SK-N-SH treated with all-trans-retinoic acid at 6 μM for 48 hours (cell line): ENCODE measurements around the gene PCTP.

ENCODE experiments used
- ATAC-seq: fragments of 200-7000 bp; cut with Tn5 transposase; 3 replicates; pipeline ENCODE4 v1.9.1; 2020; ENCODE audit warnings: mild to moderate bottlenecking, moderate library complexity
- ARNTL ChIP-seq: fragments of 450-650 bp; formaldehyde crosslinking; IDR thresholded peaks from 2 replicates; pipeline ENCODE4 v1.5.0; 2020; ENCODE audit warnings: low read depth, mild to moderate bottlenecking, moderate library complexity, borderline replicate concordance
- BACH2 ChIP-seq: fragments of 250-450 bp; sonication (Bioruptor Pico); IDR thresholded peaks from 2 replicates; pipeline ENCODE4 v1.9.0; 2021; ENCODE audit warnings: mild to moderate bottlenecking, borderline replicate concordance
- ESRRG ChIP-seq: fragments of 250-450 bp; sonication (Bioruptor Pico); IDR thresholded peaks from 2 replicates; pipeline ENCODE4 v1.6.1; 2021; ENCODE audit warnings: mild to moderate bottlenecking
- GLIS3 ChIP-seq: fragments of 250-450 bp; sonication (Bioruptor Pico); IDR thresholded peaks from 2 replicates; pipeline ENCODE4 v1.5.0; 2020; ENCODE audit warnings: mild to moderate bottlenecking, moderate library complexity
- OSR1 ChIP-seq: fragments of 250-450 bp; sonication (Bioruptor Pico); IDR thresholded peaks from 2 replicates; pipeline ENCODE4 v1.8.0; 2022; ENCODE audit warnings: moderate library complexity, mild to moderate bottlenecking, inconsistent platforms
- PPARA ChIP-seq: fragments of 250-450 bp; sonication (Bioruptor Pico); IDR thresholded peaks from 2 replicates; pipeline ENCODE4 v1.5.0; 2020; ENCODE audit warnings: mild to moderate bottlenecking, borderline replicate concordance
- RARB ChIP-seq: fragments of 250-450 bp; sonication (Bioruptor Pico); IDR thresholded peaks from 2 replicates; pipeline ENCODE4 v1.8.0; 2021; ENCODE audit warnings: mild to moderate bottlenecking, moderate library complexity
- SNAI2 ChIP-seq: fragments of 250-450 bp; sonication (Bioruptor Pico); IDR thresholded peaks from 2 replicates; pipeline ENCODE4 v1.5.0; 2020; ENCODE audit warnings: mild to moderate bottlenecking, moderate library complexity
- TCF4 ChIP-seq: fragments of 250-450 bp; sonication (Bioruptor Pico); IDR thresholded peaks from 2 replicates; pipeline ENCODE4 v1.8.0; 2021; ENCODE audit warnings: mild to moderate bottlenecking, moderate library complexity, borderline replicate concordance
- TOX ChIP-seq: fragments of 250-450 bp; sonication (Bioruptor Pico); IDR thresholded peaks from 2 replicates; pipeline ENCODE4 v1.8.0; 2021; ENCODE audit warnings: mild to moderate bottlenecking, moderate library complexity, borderline replicate concordance
- TSHZ2 ChIP-seq: fragments of 250-450 bp; sonication (Bioruptor Pico); IDR thresholded peaks from 2 replicates; pipeline ENCODE4 v1.5.0; 2020; ENCODE audit warnings: mild to moderate bottlenecking, moderate library complexity
- ZC3H10 ChIP-seq: fragments of 250-450 bp; sonication (Bioruptor Pico); IDR thresholded peaks from 2 replicates; pipeline ENCODE4 v1.5.1; 2021; ENCODE audit warnings: mild to moderate bottlenecking, moderate library complexity
- ZNF565 ChIP-seq: fragments of 450-650 bp; formaldehyde crosslinking; conservative IDR thresholded peaks from 2 replicates; pipeline ENCODE4 v1.5.0; 2020; ENCODE audit warnings: low read depth, mild to moderate bottlenecking, moderate library complexity
- ZNF70 ChIP-seq: fragments of 450-650 bp; formaldehyde crosslinking; IDR thresholded peaks from 2 replicates; pipeline ENCODE4 v1.5.0; 2020; ENCODE audit warnings: mild to moderate bottlenecking, moderate library complexity
- ZNF8 ChIP-seq: fragments of 450-650 bp; formaldehyde crosslinking; IDR thresholded peaks from 2 replicates; pipeline ENCODE4 v1.5.0; 2020; ENCODE audit warnings: mild to moderate bottlenecking, moderate library complexity
- TF ChIP-seq, protein P1 (sequence below): fragments of 250-450 bp; sonication (Bioruptor Pico); IDR thresholded peaks from 2 replicates; pipeline ENCODE4 v1.8.0; 2020; ENCODE audit warnings: mild to moderate bottlenecking, moderate library complexity, borderline replicate concordance
- TF ChIP-seq, protein P2 (sequence below): fragments of 250-450 bp; sonication (Bioruptor Pico); IDR thresholded peaks from 2 replicates; pipeline ENCODE4 v1.5.1; 2021; ENCODE audit warnings: mild to moderate bottlenecking, moderate library complexity
- TF ChIP-seq, protein P3 (sequence below): fragments of 250-450 bp; sonication (Bioruptor Pico); IDR thresholded peaks from 2 replicates; pipeline ENCODE4 v1.5.1; 2020; ENCODE audit warnings: low read depth, mild to moderate bottlenecking, moderate library complexity
- TF ChIP-seq, protein P4 (sequence below): fragments of 250-450 bp; sonication (Bioruptor Pico); IDR thresholded peaks from 2 replicates; pipeline ENCODE4 v1.8.0; 2021; ENCODE audit warnings: low read depth, mild to moderate bottlenecking, moderate library complexity, borderline replicate concordance

Gene PCTP

DNA sequence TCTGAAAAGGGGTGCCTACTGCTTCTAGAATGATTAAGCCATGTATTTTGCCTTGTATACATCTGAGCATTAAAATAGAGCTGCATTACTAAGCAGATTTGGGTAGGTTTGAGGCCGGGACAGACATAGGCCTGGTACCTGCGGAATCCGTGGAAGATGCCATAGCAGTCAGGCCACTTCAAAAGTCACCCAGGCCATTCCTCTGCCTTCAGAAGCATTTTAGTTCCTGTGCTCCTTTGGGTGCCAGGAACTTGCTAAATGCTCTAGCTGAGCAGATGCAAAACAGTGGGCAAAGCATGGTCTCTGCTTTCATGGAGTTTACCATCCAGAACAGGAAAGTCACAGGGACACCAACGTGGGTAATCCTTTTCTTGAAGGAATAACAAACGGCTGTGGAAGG, 22.5 kb upstream of the PCTP start:
- TF ChIP-seq ZNF70 (CRISPR knock-in tag) (no peak), TOX (CRISPR knock-in tag) (no peak), GLIS3 (CRISPR knock-in tag) (no peak), ZC3H10 (CRISPR knock-in tag) (no peak), TCF4 (no peak), ZNF565 (CRISPR knock-in tag) (no peak), BACH2 (CRISPR knock-in tag) (no peak), ZNF8 (CRISPR knock-in tag) (no peak), ARNTL (CRISPR knock-in tag) (no peak), RARB (no peak), PPARA (CRISPR knock-in tag) (no peak)
- TF ChIP-seq, protein P1, sequence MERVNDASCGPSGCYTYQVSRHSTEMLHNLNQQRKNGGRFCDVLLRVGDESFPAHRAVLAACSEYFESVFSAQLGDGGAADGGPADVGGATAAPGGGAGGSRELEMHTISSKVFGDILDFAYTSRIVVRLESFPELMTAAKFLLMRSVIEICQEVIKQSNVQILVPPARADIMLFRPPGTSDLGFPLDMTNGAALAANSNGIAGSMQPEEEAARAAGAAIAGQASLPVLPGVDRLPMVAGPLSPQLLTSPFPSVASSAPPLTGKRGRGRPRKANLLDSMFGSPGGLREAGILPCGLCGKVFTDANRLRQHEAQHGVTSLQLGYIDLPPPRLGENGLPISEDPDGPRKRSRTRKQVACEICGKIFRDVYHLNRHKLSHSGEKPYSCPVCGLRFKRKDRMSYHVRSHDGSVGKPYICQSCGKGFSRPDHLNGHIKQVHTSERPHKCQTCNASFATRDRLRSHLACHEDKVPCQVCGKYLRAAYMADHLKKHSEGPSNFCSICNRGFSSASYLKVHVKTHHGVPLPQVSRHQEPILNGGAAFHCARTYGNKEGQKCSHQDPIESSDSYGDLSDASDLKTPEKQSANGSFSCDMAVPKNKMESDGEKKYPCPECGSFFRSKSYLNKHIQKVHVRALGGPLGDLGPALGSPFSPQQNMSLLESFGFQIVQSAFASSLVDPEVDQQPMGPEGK, result no peak
- TF ChIP-seq, protein P2, sequence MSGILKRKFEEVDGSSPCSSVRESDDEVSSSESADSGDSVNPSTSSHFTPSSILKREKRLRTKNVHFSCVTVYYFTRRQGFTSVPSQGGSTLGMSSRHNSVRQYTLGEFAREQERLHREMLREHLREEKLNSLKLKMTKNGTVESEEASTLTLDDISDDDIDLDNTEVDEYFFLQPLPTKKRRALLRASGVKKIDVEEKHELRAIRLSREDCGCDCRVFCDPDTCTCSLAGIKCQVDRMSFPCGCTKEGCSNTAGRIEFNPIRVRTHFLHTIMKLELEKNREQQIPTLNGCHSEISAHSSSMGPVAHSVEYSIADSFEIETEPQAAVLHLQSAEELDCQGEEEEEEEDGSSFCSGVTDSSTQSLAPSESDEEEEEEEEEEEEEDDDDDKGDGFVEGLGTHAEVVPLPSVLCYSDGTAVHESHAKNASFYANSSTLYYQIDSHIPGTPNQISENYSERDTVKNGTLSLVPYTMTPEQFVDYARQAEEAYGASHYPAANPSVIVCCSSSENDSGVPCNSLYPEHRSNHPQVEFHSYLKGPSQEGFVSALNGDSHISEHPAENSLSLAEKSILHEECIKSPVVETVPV (CRISPR knock-in tag), result no peak
- TF ChIP-seq, protein P3, sequence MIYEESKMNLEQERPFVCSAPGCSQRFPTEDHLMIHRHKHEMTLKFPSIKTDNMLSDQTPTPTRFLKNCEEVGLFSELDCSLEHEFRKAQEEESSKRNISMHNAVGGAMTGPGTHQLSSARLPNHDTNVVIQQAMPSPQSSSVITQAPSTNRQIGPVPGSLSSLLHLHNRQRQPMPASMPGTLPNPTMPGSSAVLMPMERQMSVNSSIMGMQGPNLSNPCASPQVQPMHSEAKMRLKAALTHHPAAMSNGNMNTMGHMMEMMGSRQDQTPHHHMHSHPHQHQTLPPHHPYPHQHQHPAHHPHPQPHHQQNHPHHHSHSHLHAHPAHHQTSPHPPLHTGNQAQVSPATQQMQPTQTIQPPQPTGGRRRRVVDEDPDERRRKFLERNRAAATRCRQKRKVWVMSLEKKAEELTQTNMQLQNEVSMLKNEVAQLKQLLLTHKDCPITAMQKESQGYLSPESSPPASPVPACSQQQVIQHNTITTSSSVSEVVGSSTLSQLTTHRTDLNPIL (CRISPR knock-in tag), result no peak
- TF ChIP-seq, protein P4, sequence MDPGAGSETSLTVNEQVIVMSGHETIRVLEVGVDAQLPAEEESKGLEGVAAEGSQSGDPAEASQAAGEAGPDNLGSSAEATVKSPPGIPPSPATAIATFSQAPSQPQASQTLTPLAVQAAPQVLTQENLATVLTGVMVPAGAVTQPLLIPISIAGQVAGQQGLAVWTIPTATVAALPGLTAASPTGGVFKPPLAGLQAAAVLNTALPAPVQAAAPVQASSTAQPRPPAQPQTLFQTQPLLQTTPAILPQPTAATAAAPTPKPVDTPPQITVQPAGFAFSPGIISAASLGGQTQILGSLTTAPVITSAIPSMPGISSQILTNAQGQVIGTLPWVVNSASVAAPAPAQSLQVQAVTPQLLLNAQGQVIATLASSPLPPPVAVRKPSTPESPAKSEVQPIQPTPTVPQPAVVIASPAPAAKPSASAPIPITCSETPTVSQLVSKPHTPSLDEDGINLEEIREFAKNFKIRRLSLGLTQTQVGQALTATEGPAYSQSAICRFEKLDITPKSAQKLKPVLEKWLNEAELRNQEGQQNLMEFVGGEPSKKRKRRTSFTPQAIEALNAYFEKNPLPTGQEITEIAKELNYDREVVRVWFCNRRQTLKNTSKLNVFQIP (CRISPR knock-in tag), result no peak
- TF ChIP-seq, all 23 proteins: peak for 0
- no peak for ATAC-seq

GRCh38 chr17:55728833-55729232, 22.0 kb upstream of the PCTP start:
- no peak for ATAC-seq

GRCh38 chr17:55729484-55729883, 21.4 kb upstream of the PCTP start:
- no peak for ATAC-seq
- no peak for TF ChIP-seq OSR1 (CRISPR knock-in tag)
- TF ChIP-seq PPARA (CRISPR knock-in tag), result no peak
- TF ChIP-seq, protein P1, result no peak
- TF ChIP-seq ESRRG (CRISPR knock-in tag), result no peak
- no peak for TF ChIP-seq TSHZ2 (CRISPR knock-in tag)
- TF ChIP-seq TOX (CRISPR knock-in tag), result no peak
- TF ChIP-seq ZNF8 (CRISPR knock-in tag), result no peak
- no peak for TF ChIP-seq TCF4
- TF ChIP-seq, all 23 proteins: peak for 0

More at GRCh38 chr17:55728833-55729232, 22.0 kb upstream of the PCTP start:
- TF ChIP-seq ARNTL (CRISPR knock-in tag) (no peak), ZNF565 (CRISPR knock-in tag) (no peak), TOX (CRISPR knock-in tag) (no peak), RARB (no peak), SNAI2 (CRISPR knock-in tag) (no peak)
- TF ChIP-seq, protein P1, result no peak
- TF ChIP-seq, protein P3 (CRISPR knock-in tag), result no peak
